Right lobe of liver (tissue), 6 donors: ENCODE data around the gene KIRREL3. TPM values are rescaled to one million over a fixed set of nuclear protein-coding genes. Genes with fewer than 3 reads are reported as not detected.

Experiments used
- ATAC-seq, 4 donors: fragments of 200-7000 bp; cut with Tn5 transposase; one replicate each; pipeline ENCODE4 v1.9.1; 2020; ENCODE audit warnings: mild to moderate bottlenecking in 4 of 4, moderate library complexity in 4 of 4
- DNase-seq, 3 donors: peaks; one replicate each; pipeline ENCODE4 v3.0.0-alpha.2; 2020
- H3K27ac ChIP-seq, 3 donors: fragments of 200-600 bp; one replicate each; pipeline ENCODE4 v1.8.0; 2022
- H3K27me3 ChIP-seq, 2 donors: fragments of 200-600 bp; one replicate each; pipeline ENCODE4 v1.8.0; 2022
- H3K36me3 ChIP-seq, 4 donors: fragments of 200-600 bp; sonication (generic) in 1 of 4; one replicate each; pipeline versions ENCODE4 v1.5.1 to v1.8.0; 2017 to 2022; ENCODE audit warnings: control low read depth in 1 of 4
- H3K4me1 ChIP-seq, 4 donors: fragments of 200-600 bp; sonication (generic) in 1 of 4; one replicate each; pipeline versions ENCODE4 v1.5.1 to v1.8.0; 2017 to 2022; ENCODE audit warnings: control low read depth in 1 of 4
- H3K4me3 ChIP-seq, 3 donors: fragments of 200-600 bp; one replicate each; pipeline ENCODE4 v1.8.0; 2022
- H3K9me3 ChIP-seq, 4 donors: fragments of 200-600 bp; sonication (generic) in 1 of 4; one replicate each; pipeline versions ENCODE4 v1.5.1 to v1.8.0; 2017 to 2022; ENCODE audit warnings: control low read depth in 1 of 4
- CTCF ChIP-seq, 4 donors: fragments of 200-600 bp in 3 of 4; fragments of 450-650 bp in 1 of 4; IDR thresholded peaks; one replicate each; pipeline versions ENCODE4 v1.5.1 to v1.8.0; 2016 to 2022; ENCODE audit warnings: antibody characterized with exemption in 4 of 4, mild to moderate bottlenecking in 2 of 4
- POLR2A ChIP-seq: fragments of 450-650 bp; IDR thresholded peaks from one replicate; pipeline ENCODE4 v1.6.1; 2017; ENCODE audit warnings: antibody characterized with exemption, mild to moderate bottlenecking
- WGBS: methylation state at CpG from one replicate; pipeline ENCODE4 v1.1.6; 2018; ENCODE audit warnings: low coverage, low lambda C conversion rate; ENCODE audit not compliant: insufficient coverage; ENCODE audit errors: missing lambda C conversion rate; 5-methylcytosine and 5-hydroxymethylcytosine counted together
- intact Hi-C, 2 donors: fragments of 100-400 bp; cut with DNase I; formaldehyde crosslinking; loops; one replicate each; pipeline versions ENCODE4 v1.11.2 to v1.14.1; 2022
- total RNA-seq, 6 experiments: library from RNA; depleted of rRNA in 2 of 6; stranded (reverse); fragments of >200 nt in 2 of 6; fragmentation: NEBNext Ultra II Directional in 3 of 6; extraction: Animal tissue kit (Norgen Biotek cat#: 25700) in 3 of 6; gene quantifications; one replicate each; pipeline versions ENCODE4 v1.1.0 to v1.2.4, GENCODE V29; 2016 to 2023
- donor health status: DM: no; HTN: yes; CAD: no.
- donor health status: DM: no; HTN: no; CAD: no.
- donor health status: DM: no; HTN: no; CAD: no.
- donor health status: DM: no; HTN: yes; CAD: no.
- donor health status: DM: no; HTN: yes; CAD: no.

Gene KIRREL3
- total RNA-seq, 6 experiments from 2014 or later = not detected

- no peaks in the 10 kb centered on the region for H3K27me3 ChIP-seq
- ATAC-seq (no peak), DNase-seq (no peak)
- H3K27ac ChIP-seq = no peak overlapping the region
- WGBS = 83% methylated on average over 7 of the region's 10 CpGs
- no peaks in the 10 kb centered on the region for H3K36me3 ChIP-seq
- H3K4me3 ChIP-seq = no peak overlapping the region
- H3K9me3 ChIP-seq = no peaks in the 10 kb centered on the region
- intact Hi-C loops = no loop called here
- no peaks in the 10 kb centered on the region for H3K4me1 ChIP-seq
- TF ChIP-seq POLR2A (no peak), CTCF (IDR thresholded peaks at IDR 0.05) (no peak)
These were observed 471.5 kb downstream of the KIRREL3 start for GRCh38 chr11:126529037-126529436.

- Histone ChIP-seq H3K27me3 (no peaks in the 10 kb centered on the region), H3K27ac (no peak overlapping the region), H3K4me1 (no peaks in the 10 kb centered on the region), H3K36me3 (no peaks in the 10 kb centered on the region), H3K9me3 (no peaks in the 10 kb centered on the region), H3K4me3 (no peak overlapping the region)
- intact Hi-C loops = no loop called here
- 27% methylated on average over 4 of the region's 5 CpGs for WGBS
- no peak for TF ChIP-seq POLR2A
- TF ChIP-seq CTCF (IDR thresholded peaks at IDR 0.05) = no peak
- DNase-seq (no peak), ATAC-seq (no peak)
These were observed 472.5 kb downstream of the KIRREL3 start for GRCh38 chr11:126528075-126528474.

GRCh38 chr11:126527651-126528050 is 472.9 kb downstream of the KIRREL3 start:
- Histone ChIP-seq H3K4me3 (no peak overlapping the region), H3K36me3 (no peaks in the 10 kb centered on the region), H3K27me3 (no peaks in the 10 kb centered on the region), H3K4me1 (no peaks in the 10 kb centered on the region), H3K27ac (no peak overlapping the region), H3K9me3 (no peaks in the 10 kb centered on the region)
- WGBS = 67% methylated on average over 2 of the region's 5 CpGs
- intact Hi-C loops = no loop called here
- no peak for DNase-seq
- TF ChIP-seq CTCF (IDR thresholded peaks at IDR 0.05) (no peak), POLR2A (no peak)
- ATAC-seq = no peak

GRCh38 chr11:126526471-126526870 is 474.1 kb downstream of the KIRREL3 start:
- Histone ChIP-seq H3K27ac (no peak overlapping the region), H3K36me3 (no peaks in the 10 kb centered on the region), H3K9me3 (no peaks in the 10 kb centered on the region), H3K4me1 (no peaks in the 10 kb centered on the region), H3K4me3 (no peak overlapping the region), H3K27me3 (no peaks in the 10 kb centered on the region)
- no peak for DNase-seq
- 60% methylated on average over 1 of the region's 10 CpGs for WGBS
- ATAC-seq = no peak
- intact Hi-C loops = no loop called here
- TF ChIP-seq CTCF (IDR thresholded peaks at IDR 0.05) (no peak), POLR2A (no peak)

GRCh38 chr11:126525702-126526101 is 474.9 kb downstream of the KIRREL3 start:
- intact Hi-C loops = no loop called here
- WGBS = 55% methylated on average over 4 of the region's 4 CpGs
- H3K27me3 ChIP-seq = no peaks in the 10 kb centered on the region
- no peaks in the 10 kb centered on the region for H3K4me1 ChIP-seq
- no peaks in the 10 kb centered on the region for H3K36me3 ChIP-seq
- ATAC-seq = no peak
- no peak for DNase-seq
- no peak overlapping the region for H3K4me3 ChIP-seq
- no peak overlapping the region for H3K27ac ChIP-seq
- TF ChIP-seq POLR2A (no peak), CTCF (IDR thresholded peaks at IDR 0.05) (no peak)
- H3K9me3 ChIP-seq = no peaks in the 10 kb centered on the region
